Muscle of back (tissue), 11 donors: ENCODE data around the gene ACTR1A. TPM values are rescaled to one million over a fixed set of nuclear protein-coding genes. Genes with fewer than 3 reads are reported as not detected.
A peak's percentile ranks its signal among the peaks of the same experiment; 100 is the strongest.
"Not testable (repeated sequence)": the region's sequence is repeated elsewhere in the genome, so short reads cannot be mapped to it uniquely, and the experiment has no call there.

Experiments used
- DNase-seq, 3 donors: peaks; one replicate each; pipeline versions ENCODE4 v3.0.0 to v3.0.0-alpha.2; 2013
- polyA plus RNA-seq, 10 donors: library from polyadenylated mRNA; unstranded; fragments of 120-200 nt; gene quantifications; one replicate each; pipeline ENCODE4 v1.2.1, GENCODE V29; 2013; ENCODE audit not compliant: insufficient read length in 10 of 10

Gene ACTR1A
- polyA plus RNA-seq, 10 donors = 72.6 to 104 (median 79.8) TPM

DNA sequence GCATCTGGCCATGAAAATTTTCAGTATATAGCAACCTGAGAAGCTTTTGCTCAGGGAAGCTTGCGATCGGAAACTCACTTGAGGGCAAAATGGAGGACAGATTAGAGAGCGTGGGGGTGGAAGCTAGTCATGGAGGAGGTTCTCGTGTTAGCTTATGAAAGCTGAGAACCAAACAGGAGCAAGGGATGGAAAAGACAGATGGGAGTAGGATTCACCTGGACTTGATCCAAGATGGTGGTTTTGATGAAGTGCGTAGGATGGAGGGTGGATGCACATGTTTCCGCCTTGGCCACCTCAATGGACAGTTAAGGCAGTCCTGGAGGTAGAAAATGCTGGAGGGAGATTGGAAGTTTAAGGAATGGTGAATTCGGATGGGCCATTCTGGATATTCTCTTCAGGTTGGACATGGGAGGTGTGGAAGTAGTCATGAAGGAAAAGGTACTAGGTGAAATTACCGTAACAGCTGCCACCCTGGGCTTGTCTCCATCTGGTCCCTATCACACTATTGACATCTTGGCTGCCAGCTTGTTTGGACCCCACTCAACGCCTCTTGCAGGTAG is 44.8 kb downstream of the ACTR1A start:
- DNase-seq = no peak

DNA sequence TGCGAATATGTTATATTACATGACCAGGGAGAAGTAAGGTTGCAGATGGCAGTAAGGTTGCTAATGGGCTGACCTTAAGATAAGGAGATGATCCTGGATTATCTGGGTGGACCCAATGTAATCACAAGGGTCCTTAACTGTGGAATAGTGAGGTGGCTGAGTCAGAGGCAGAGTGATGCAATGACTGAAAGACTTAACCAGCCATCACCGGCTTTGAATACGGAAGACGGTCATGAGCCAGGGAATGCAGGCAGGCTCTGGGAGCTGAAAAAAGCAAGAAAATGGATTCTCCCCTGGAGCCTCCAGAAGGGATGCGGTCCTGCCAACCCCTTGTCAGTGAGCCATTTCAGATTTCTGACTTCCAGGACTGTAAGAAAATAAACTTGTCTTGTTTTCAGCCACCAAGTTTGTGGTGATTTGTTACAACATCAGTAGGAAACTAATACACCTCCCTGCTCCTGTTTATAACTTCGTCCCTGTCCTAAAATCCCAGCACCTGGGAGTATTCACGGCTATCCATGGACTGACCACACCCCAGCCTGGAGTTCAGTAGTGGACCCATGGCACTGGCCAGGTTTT is 46.5 kb downstream of the ACTR1A start:
- DNase-seq = peak in 1 of 3 donors; percentile 52

DNA sequence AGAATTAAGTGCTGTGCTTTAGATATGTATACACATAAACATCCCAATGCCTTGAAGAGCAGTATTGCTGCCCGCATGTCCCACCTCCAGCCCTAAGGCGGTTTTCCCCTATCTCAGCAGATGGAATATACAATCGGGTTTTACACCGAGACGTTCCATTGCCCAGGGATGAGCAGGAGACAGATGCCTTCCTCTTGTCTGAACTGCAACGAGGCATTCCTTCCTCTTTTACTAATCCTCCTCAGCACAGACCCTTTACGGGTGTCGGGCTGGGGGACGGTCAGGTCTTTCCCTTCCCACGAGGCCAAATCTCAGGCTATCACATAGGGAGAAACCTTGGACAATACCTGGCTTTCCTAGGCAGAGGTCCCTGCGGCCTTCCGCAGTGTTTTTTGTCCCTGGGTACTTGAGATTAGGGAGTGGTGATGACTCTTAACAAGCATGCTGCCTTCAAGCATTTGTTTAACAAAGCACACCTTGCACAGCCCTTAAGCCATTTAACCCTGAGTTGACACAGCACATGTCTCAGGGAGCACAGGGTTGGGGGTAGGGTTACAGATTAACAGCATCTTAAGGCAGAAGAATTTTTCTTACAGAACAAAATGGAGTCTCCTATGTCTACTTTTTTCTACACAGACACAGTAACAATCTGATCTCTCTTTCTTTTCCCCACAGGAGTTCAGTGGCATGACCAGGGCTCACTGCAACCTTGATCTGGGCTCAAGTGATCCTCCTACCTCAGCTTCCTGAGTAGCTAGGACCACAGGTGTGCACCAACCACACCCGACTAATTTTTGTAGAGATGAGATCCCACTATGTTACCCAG is 47.6 kb downstream of the ACTR1A start:
- not testable (repeated sequence) for DNase-seq

DNA sequence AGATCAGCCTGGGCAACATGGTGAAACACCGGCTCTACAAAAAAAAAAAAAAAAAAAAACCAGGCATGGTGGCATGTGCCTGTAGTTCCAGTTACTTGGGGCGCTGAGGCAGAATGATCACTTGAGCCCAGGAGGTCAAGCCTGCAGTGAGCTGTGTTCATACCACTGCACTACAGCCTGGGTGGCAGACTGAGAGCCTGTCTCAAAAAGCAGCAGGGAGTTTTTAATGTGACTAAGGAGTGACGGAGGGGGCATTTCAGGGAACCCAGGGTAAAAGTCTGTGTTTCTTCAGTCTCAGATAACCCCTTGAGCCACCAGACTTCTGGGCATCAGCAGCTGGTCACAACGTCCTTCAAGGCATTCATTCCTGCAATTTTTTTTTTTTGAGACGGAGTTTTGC is 49.0 kb downstream of the ACTR1A start:
- no peak for DNase-seq

DNA sequence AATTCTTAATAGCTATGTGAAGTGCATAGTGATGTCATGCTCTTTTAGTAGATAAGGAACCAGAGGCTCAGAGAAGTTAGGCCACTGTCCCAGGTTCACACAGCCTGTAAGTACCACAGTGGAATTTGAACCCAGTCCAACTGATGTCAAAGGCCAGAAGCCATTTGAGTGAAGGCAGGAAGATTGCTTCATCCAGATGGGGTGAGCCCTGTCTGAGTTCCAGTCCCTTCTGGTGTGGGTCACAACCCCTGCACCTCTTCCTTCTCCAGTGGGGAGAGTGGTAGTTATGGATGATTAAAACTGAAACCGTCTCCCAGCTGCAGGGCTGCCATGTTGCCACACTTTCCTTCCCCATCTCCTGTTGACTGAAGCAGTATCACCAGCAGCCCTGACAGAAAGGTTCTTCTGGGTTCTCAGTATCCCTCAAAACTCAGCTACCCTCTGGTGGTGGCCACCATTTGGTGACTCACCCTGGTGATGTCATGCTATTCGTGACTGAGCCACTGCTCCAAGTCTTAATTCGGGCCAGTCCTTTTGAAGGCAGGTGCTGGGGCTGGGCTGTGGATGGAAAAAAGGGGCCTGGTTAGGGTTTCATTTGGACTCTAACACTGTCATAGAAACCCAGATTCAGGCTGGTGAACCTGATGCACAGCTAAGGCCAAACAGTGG is 49.7 kb downstream of the ACTR1A start:
- DNase-seq = no peak

DNA sequence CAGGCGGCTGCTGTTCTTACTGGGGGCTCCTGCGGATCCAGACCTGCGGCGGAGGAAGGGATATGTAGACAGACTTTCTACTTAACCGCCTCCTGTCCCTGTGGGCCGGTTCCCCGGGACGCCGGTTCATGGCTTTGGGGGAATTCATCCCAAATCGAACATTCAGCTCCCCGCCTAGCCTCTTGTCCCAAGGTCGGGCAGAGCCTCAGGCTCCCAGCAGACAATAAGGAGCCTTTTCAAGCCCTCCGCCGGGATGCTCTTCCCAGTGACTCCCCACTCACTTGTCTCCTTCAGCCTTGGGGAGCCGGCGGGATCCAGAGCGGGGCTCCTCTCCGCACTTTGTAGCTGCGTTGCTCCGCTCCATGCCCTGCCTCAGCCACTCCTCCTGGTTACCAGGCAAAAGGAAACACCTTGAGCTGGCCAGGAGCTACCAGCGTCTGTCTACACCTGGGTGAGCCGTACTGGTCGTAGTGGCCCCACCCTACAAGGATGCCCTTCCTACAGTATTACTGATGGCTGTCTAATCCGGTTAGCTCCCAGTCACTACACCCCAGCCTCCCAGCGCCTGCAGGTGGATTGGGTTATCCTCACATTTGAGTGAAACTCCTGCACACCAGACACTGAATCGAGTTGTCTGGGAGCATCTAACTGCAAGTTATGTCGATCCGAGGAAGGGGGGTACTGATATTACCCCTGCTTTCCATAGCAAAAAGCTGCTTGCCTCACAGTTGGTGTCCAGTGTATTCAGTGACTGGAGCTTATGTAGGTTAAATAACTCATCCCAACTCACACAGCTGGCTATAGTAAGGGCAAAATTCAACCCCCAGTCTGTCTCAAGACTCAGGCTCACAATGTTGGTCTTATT is 51.2 kb downstream of the ACTR1A start, which contains the start of gene C10orf95:
C10orf95 (minus strand) TSS at position 439 of the 865 bp plus-strand sequence. CDS start 450 bp downstream, outside the sequence.
- no peak for DNase-seq

DNA sequence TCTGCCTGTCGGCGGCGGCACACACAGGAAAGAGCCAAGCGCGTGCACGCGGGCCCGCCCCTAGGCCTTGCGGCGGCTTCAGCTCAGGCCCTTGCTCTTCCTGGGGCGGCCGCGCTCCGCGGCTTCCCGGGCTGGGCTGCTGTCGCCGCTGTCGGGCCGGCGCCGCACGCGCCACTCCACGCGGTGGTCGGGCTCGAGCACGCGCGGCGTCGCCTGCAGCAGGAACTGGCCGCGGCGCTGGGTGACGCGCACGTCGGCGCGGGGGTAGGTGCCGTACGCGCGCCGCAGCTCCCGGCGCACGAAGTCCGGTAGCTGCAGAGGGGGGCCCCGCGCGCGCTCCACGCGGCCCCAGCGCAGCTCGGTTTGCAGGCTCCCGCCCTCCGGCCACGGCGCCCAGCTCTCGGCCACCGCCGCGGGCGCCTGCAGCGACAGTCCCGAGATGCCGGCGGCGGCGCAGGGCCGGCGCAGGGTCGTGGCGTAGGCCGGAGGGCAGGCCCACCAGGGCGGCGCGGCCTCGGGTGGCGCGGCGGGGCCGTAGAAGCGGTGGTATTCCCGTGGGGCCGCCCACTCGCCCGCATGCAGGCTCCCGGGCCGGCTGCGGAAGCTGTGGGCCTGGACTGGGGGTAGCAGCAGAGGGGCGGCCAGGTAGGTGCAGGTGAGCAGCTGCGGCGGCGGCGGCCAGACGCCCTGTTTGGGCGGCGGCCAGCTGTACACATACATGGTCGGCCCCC is 52.0 kb downstream of the ACTR1A start:
- peak; percentile 77 to 94 (median 90) for DNase-seq

DNA sequence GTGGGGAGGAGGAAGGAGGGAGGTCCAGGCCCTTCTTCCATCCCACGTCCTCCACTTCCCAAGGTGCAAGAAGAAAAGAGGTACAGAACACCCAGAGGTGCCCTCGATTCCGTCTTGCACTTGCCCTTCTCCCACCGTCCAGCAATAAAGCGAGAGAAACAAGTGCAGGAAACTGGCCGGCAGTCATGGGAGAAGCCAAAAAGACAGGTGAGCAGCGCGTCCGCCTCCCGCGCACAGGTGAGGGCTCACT is 52.5 kb downstream of the ACTR1A start:
- peak in 1 of 3 donors; percentile 33 for DNase-seq

DNA sequence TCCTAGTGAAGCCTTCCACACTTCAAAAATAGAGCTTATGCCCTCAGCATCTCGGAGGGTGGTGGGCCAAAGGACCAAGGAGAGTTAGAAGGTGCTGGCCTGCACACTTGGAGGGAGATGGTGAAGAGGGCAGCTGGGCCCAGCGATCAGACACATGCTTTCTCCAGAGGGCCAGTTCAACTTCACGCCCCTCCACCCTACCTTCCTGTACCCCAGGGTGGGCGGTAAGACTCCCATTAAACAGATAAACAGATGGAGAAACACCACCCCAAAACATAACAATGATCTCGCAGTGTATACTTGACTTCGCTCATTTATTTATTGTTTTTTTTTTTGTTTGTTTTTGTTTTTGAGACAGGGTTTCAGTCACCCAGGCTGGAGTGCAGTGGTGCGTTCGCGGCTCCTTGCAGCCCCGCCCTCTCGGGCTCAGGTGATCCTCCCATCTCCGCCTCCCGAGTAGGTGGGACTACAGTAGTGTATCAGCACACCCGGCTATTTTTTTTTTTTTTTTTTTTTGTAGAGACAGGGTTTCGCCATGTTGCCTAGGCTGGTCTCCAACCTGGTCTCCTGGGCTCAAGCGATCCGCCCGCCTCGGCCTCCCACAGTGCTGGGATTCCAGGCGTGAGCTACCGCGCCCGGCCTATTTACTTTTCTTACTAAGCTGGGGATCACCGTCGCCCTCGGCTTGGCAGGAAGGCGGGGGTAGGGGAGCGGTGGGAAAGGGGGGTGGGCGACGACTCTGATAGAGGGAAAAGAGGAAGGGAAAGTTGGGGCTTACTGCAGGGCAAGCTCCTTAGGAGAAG is 53.0 kb downstream of the ACTR1A start:
- DNase-seq = peak in 2 of 3 donors; percentile 32 to 56

DNA sequence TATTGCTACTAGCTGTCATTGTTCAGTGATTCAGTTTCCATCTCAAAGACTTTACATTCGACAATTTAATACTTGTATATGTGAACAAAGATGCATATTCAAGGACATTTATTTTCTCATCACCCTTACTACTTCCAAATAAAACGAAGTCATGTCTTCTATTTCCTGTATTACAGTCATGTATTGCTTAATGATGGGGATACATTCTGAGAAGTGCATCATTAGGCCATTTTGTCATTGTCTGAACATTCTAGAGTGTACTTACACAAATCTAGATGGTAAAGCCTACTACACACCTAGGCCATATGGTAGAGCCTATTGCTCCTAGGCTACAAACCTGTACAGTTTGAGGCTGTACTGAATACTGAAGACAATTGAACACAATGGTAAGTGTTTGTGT is 57.7 kb downstream of the ACTR1A start:
- DNase-seq = no peak

DNA sequence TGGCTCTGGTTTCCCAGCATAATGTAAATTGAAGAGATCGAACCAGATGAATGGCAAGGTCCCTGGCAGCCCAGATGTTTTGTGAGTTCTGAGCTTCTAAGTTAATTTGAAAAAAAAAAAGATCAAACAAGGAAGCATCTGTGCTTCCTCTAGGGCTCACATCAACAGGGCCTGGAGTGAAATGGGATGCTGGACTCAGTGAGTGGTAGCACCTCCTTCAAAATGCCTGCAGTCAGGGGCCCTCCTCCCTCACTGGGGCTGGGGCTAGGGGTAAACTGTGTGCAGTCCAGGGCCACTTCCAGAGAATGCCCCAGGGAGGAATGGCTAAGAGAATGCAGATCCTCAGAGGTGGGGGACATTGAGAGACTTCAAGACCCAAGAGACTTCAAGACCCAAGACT is 64.1 kb downstream of the ACTR1A start:
- no peak for DNase-seq

DNA sequence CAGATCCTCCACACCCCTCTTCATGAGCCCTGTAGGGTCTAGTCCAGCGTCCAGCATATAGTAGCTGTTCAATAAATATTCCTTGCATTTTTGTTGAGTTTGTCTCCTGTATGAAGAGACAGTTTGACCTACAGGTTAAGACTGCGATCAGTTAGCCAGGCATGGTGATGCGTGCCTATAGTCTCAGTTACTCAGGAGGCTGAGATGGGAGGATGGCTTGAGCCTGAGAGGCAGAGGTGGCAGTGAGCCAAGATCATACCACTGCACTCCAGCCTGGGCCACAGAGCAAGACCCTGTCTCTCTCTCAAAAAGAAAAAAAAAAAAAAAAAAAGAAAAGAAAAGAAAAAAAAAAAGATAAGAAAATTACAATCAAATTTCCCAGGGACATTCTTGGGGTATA is 65.0 kb downstream of the ACTR1A start:
- DNase-seq = no peak

DNA sequence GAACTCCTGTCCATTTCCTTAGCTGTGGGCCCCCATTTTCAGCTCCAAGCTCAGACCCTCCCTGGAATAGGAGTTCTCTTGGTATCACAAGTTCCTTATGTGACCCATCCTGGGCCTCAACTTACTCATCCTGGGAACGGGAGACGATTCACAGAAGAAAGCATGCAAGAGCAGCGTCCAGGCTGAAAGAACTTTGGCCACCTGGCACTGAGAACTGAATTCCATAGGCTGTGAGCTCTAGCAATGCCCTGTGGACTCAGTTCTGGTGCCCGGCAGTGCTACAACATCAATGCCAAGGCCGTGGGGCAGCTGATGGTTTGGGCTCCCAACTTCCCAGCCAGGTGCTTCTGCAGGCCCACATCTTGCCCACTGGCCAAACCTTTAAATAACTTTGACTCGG is 66.2 kb downstream of the ACTR1A start:
- DNase-seq = peak in 1 of 3 donors; percentile 20

DNA sequence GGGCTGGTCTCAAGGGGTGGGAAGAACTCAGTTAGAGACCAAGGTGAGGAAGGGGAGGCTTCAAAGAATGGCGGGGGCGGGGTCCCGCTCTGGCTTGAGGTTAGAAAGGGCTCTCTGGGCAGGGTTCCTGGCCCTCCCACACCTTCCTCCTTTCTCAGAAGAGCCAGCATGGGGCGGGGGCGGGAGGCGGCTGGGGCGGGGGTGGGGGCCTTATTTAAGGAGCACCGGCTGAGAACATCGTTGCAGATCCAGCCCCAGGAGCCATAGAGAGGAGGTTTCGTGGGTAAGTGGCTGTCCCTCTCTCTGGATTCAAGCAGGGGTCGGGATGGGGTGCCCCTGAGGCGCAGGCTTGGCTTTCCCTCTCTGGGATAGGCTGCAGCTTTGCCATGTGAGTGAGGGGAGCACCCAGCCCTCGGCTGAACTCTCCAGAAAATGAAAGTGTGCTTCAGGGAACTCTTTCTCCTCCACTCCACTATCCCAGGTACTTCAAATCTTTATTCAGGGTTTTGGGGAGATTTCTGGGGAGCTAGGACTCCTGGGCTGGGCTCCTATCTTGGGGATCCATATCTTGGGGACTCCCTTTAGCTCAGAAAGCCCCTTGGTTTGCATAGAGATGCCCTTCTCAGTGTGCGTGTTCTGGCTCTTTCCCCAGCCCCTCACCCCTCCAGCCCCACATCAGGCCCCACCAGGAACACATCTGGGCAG is 66.8 kb downstream of the ACTR1A start:
- peak in 1 of 3 donors; percentile 50 for DNase-seq

DNA sequence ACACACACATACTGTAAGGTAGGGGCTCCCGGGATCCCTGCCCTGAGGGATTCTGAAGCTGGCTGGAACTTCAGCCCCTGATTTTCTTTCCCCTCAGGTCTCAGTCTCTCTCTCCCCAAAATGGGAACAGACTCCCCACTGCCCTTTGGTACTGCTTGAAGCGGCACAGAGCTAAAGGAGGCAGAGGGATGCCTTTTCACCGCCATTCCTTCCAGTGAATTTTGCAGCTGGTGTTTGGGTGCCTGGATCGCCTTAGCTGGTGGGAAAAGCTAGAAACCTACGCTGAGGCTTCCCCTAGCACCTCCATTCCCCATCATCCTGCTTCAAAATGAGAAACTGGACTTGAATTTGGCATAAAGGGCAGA is 67.4 kb downstream of the ACTR1A start:
- DNase-seq = no peak

DNA sequence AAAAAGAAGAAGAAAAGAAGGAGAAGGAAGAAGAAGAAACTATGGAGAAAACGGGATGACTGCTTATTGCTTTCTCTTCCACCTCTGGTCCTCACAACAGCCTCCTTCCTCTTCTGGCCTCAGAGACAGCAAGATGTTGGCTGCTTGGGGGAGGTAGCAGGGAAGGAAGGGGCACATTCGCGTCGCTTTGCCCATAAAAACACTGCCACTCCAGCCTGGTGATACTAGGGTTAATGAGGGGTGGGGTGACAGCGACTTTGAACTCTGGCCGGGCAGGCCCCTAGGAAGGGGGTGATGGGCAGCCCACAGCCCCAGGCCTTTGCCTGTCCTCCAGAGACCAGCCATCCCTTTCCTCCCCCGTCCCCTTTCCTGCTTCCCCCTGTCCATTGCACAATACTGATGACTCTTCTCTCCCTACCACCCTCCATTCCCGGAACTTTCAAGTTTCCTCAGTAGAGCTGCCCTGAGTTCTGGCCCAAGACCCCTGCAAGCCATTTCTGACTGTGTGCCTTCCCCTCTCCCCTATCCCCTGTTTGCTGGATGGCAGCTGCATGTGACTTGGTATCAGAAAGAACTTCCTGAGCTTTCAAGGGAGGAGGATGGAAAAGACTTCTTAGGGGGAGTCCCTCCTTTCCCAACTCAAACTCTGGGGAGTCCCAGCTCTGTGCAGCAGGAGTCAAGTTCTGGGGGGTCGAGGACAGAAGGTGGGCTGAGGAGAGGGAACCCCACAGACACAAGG is 67.9 kb downstream of the ACTR1A start:
- peak in 1 of 3 donors; percentile 51 for DNase-seq

DNA sequence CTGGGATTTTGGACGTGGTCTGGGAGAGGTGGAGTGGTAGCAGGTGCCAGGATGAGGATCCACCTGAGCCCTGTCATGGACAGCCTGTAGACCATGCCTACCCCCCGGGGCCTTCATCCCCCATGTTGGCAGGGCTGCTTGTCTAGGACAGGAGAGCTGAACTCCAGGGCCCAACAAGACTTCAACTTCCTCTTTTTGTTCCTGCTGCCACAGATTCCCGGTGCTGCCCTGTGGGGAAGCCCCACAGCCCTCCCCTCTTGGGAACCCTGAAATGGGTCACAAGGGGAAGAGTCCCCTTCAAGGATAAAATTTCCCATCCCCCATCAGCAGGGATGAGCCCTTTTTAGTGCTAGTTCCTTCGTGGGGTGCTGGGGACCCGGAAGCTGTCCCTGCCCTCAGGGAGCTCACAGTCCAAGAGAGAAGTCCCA is 68.9 kb downstream of the ACTR1A start:
- DNase-seq = no peak

DNA sequence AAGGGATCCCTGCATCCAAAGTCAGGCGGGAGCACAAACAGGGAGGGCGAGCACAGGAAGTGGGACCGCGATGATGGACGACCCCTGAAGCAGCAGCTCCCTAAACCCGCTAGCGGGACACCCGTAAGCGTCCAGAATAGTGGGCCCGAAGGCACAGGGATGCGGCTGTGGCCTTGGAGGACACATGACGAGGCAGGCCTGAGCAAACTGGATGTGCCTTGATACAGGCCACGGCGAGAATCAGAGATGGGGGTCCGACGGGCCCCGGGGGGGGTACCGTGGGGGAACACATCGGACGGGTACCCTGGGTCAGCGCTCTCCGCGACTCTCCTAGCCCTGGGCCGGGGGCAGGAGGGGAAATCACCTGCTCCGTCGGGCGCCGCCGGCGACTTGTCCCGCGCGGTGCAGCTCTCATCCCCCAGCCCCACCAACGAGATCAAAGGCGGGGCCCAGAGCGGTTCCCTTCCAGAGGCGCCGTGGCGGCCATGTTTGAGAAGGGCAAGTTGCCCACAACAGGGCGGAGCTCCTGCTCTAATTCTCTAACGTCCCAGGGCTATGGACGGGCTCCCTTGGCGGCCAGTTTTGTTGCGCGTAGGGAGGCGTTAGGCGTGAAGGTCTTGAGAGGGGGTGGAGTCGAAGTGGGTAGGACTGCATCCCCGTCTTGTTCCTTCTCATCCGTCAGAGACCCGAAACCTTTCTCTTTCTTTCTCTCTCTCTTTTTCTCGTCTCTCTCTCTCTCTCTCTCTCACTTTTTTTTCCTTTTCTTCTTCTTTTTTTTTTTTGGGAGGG is 70.2 kb downstream of the ACTR1A start, which contains the start of gene CUEDC2:
CUEDC2 (minus strand) TSS at position 413 of the 789 bp plus-strand sequence. CDS start 7,386 bp downstream, outside the sequence.
- peak; percentile 97 to 98 (median 98) for DNase-seq
